ENCODE data around the gene ZNF236.
"Not testable (repeated sequence)": the region's sequence is repeated elsewhere in the genome, so short reads cannot be mapped to it uniquely, and the experiment has no call there.

The ZNF236 gene

GRCh38 chr18:76953583-76954233, 131.4 kb downstream of the ZNF236 start:
- DNase-seq, result peak; percentile 31

GRCh38 chr18:76955524-76956170, 133.3 kb downstream of the ZNF236 start:
- no peak for DNase-seq

- DNase-seq, result no peak
Observed at GRCh38 chr18:76956648-76957047, 134.3 kb downstream of the ZNF236 start.

- DNase-seq, result no peak
Observed at GRCh38 chr18:76957384-76958355, 135.3 kb downstream of the ZNF236 start.

- peak; percentile 64 for DNase-seq
Observed at GRCh38 chr18:76958692-76959341, 136.5 kb downstream of the ZNF236 start.

- no peak for DNase-seq
Observed at GRCh38 chr18:76959605-76960004, 137.2 kb downstream of the ZNF236 start.

- DNase-seq, result no peak
Observed at GRCh38 chr18:76960528-76961035, 138.2 kb downstream of the ZNF236 start.

GRCh38 chr18:76962851-76963250, 140.5 kb downstream of the ZNF236 start:
- DNase-seq, result no peak

- no peak for DNase-seq
Observed at GRCh38 chr18:76963936-76964335, 141.6 kb downstream of the ZNF236 start.

GRCh38 chr18:76965555-76966151, 143.3 kb downstream of the ZNF236 start:
- DNase-seq, result not testable (repeated sequence)

- not testable (repeated sequence) for DNase-seq
Observed at GRCh38 chr18:76967299-76967698, 144.9 kb downstream of the ZNF236 start.

- no peak for DNase-seq
Observed at GRCh38 chr18:76967721-76968472, 145.5 kb downstream of the ZNF236 start.

- no peak for DNase-seq
Observed at GRCh38 chr18:76970770-76971559, 148.6 kb downstream of the ZNF236 start.

- DNase-seq, result no peak
Observed at GRCh38 chr18:76972241-76972640, 149.9 kb downstream of the ZNF236 start.

- DNase-seq, result no peak
Observed at GRCh38 chr18:76972846-76973519, 150.6 kb downstream of the ZNF236 start.

GRCh38 chr18:76973520-76974266, 151.3 kb downstream of the ZNF236 start:
- DNase-seq, result peak; percentile 51

- no peak for DNase-seq
Observed at GRCh38 chr18:76974386-76974785, 152.0 kb downstream of the ZNF236 start.

GRCh38 chr18:76975577-76976110, 153.3 kb downstream of the ZNF236 start:
- no peak for DNase-seq

- no peak for DNase-seq
Observed at GRCh38 chr18:76977108-76977621, 154.8 kb downstream of the ZNF236 start.

Measured in NCI-H146 (cell line).